GM13977 (cell line): ENCODE measurements around the gene APBA3.
A peak's percentile ranks its signal among the peaks of the same experiment; 100 is the strongest.

Experiments
- DNase-seq: peaks from one replicate; pipeline ENCODE4 v3.0.0; 2012; ENCODE audit warnings: low spot score
- in situ Hi-C: fragments of 300-500 bp; cut with MboI; formaldehyde crosslinking; loops from one replicate; pipeline ENCODE4 v1.12.0; 2022; ENCODE audit warnings: low sequenced_read_pairs, low pct_unique_long_range_greater_than_20kb, mixed read lengths, inconsistent platforms; ENCODE audit not compliant: unreplicated experiment
- TF ChIP-seq, protein P1 (sequence below): IDR thresholded peaks from 2 replicates; pipeline ENCODE4 v1.5.1; 2012; ENCODE audit warnings: mild to moderate bottlenecking, control low read depth; ENCODE audit not compliant: insufficient read depth; ENCODE audit errors: extremely low read depth, missing control alignments

APBA3 gene

GRCh38 chr19:3788996-3789778, 27.7 kb upstream of the APBA3 start:
- TF ChIP-seq, protein P1, sequence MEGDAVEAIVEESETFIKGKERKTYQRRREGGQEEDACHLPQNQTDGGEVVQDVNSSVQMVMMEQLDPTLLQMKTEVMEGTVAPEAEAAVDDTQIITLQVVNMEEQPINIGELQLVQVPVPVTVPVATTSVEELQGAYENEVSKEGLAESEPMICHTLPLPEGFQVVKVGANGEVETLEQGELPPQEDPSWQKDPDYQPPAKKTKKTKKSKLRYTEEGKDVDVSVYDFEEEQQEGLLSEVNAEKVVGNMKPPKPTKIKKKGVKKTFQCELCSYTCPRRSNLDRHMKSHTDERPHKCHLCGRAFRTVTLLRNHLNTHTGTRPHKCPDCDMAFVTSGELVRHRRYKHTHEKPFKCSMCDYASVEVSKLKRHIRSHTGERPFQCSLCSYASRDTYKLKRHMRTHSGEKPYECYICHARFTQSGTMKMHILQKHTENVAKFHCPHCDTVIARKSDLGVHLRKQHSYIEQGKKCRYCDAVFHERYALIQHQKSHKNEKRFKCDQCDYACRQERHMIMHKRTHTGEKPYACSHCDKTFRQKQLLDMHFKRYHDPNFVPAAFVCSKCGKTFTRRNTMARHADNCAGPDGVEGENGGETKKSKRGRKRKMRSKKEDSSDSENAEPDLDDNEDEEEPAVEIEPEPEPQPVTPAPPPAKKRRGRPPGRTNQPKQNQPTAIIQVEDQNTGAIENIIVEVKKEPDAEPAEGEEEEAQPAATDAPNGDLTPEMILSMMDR, result no peak
- in situ Hi-C loops, result no loop called here
- no peak for DNase-seq

- in situ Hi-C loops, result no loop called here
- DNase-seq, result peak; percentile 76
- TF ChIP-seq, protein P1, result no peak
These were observed 24.7 kb upstream of the APBA3 start, which contains the start of gene MATK for GRCh38 chr19:3785938-3786824. Gene MATK, minus strand, starts transcription at chr19:3786381. Its CDS starts 1,246 bp downstream, at chr19:3785135.

DNA sequence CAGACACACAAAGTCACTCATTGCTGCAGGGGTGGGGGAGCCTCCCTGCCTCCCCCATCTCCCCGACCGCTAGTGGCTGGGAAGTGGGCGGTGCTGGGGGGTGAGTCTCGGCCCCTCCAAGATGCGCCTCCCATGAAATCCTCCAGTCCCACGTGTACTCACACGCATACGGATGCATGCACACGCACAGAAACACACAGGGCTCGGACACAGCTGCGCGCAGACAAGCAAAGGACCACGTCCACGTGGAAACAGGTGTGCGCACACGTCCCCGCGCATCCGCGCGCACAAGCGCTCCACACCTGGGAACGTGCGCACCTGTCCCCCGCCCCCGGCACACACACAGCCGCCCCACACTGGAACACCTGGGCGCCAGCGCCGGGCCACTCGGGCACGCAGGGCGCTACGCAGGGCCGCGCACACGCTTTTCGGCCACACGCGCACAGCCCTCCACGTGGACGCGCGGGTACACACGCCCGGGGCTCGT, 24.0 kb upstream of the APBA3 start:
- in situ Hi-C loops, result no loop called here
- TF ChIP-seq, protein P1, result no peak
- DNase-seq, result no peak

DNA sequence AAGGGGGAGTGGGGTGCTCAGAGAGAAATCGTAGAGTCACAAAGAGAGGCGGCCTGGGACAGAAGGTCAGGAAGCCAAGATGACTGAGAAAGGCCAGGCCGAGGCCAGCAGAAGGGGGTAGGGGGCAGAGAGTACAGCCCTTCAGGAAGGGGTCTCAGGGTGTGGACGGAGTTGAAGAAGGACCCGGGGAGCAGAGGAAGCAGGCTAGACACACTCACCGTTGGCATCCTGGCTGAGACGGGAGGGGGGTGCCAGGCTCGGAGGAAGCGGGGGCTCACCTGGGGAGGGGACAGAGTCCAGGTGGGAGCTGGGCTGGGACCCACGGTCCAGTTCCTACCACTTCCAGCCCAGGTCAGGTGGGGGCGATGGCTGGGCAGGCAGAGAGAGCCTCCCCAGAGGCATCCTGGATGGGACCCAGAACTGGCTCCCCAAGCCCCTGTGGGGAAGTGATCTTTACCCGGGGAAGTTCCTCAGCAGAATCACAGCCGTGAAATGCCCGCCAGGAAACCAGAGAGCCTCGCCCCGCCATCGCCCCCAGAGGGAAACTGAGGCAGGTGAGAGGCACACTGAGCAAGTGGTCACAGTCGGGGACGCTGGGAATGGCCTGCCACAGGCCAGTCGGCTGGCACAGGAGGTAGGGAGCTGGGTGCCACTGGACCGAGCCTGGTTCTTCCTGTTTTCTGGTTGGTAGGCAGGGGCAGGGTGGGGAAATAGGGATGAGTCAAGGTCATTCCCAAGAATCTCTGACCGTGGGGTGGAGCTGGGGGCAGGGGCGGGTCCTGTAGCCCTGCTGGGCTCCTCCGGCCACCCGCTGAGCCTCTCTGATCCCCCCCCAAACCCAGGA, 23.3 kb upstream of the APBA3 start:
- TF ChIP-seq, protein P1, result no peak
- in situ Hi-C loops, result no loop called here
- DNase-seq, result no peak

DNA sequence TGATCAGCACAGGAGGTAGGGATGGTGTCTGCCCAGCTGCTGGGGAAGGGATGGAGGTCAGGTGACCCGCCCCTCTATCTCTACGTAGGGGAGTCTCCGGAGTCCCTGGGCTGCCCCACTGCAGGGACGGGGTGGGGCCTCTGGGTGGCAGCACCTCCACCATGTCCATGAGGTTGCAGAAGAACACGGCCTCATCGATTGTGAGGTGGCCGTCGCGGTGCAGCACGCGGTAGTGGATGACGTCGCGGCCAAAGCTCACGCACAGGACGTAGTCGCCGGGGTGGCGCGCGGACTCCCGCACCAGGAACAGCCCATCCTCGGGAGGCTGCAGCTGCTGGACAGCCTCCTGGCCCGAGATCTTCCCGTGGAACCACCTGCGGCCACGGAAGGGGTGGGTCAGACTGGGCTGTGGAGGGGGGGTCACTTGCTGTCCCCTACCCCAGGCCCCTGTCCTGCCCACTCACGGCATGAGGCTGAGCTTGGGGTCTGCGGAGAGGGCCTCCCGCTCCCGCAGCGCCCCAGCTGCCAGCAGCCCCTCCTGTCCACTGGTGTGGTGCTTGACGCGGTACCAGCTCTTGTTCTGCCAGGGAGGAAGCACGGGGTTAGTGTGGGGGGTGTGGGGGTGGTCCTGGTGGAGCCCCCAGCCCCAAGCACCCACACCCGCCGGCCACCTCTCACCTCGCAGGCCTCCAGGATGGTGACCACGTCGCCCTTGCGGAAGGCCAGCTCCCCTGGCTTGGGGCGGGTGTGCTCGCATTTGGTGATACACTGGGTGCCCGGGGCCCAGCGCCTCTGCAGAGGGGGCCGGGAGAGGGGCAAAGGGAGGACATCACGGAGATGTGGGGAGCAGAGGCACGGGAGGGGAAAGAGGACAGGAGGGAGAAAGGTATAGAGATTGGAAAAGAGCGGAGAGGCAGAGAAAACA, 22.4 kb upstream of the APBA3 start:
- in situ Hi-C loops, result no loop called here
- TF ChIP-seq, protein P1, result peak; percentile 47
- DNase-seq, result no peak
